Skeletal muscle tissue (tissue), 4 donors: ENCODE measurements around the gene BTRC. TPM values are rescaled to one million over a fixed set of nuclear protein-coding genes. Genes with fewer than 3 reads are reported as not detected.
"Not testable (repeated sequence)": the region's sequence is repeated elsewhere in the genome, so short reads cannot be mapped to it uniquely, and the experiment has no call there.

Experiments
- H3K27ac ChIP-seq: one replicate; pipeline ENCODE4 v1.7.0; 2013; ENCODE audit warnings: mild to moderate bottlenecking, low read depth, low read length, inconsistent platforms
- H3K27me3 ChIP-seq, 3 donors: one replicate each; pipeline ENCODE4 v1.7.0; 2013; ENCODE audit warnings: low read length in 3 of 3; ENCODE audit not compliant: control insufficient read depth in 3 of 3, insufficient read depth in 3 of 3
- H3K36me3 ChIP-seq, 3 donors: one replicate each; pipeline ENCODE4 v1.7.0; 2013; ENCODE audit warnings: low read length in 3 of 3; ENCODE audit not compliant: control insufficient read depth in 3 of 3, insufficient read depth in 3 of 3
- H3K4me1 ChIP-seq, 3 donors: one replicate each; pipeline ENCODE4 v1.7.0; 2013; ENCODE audit warnings: low read length in 3 of 3, mild to moderate bottlenecking in 3 of 3; ENCODE audit not compliant: control insufficient read depth in 3 of 3, insufficient read depth in 3 of 3
- H3K4me3 ChIP-seq, 3 donors: one replicate each; pipeline ENCODE4 v1.7.0; 2013; ENCODE audit warnings: low read length in 3 of 3
- H3K9ac ChIP-seq, 3 donors: one replicate each; pipeline ENCODE4 v1.7.0; 2013; ENCODE audit warnings: low read length in 3 of 3, mild to moderate bottlenecking in 3 of 3, moderate library complexity in 2 of 3, low read depth in 1 of 3
- H3K9me3 ChIP-seq, 3 donors: one replicate each; pipeline ENCODE4 v1.7.0; 2013; ENCODE audit warnings: low read length in 3 of 3; ENCODE audit not compliant: control insufficient read depth in 3 of 3
- total RNA-seq: library from RNA; depleted of rRNA; stranded (reverse); fragments of >200 nt; gene quantifications from one replicate; pipeline ENCODE4 v1.2.3, GENCODE V29; 2014
- donor health status: Osteomylitis.

Gene BTRC
- total RNA-seq, 1 donor from 2014 or later, result 19.8 TPM

GRCh38 chr10:101587725-101588653 lies 234.0 kb downstream of the BTRC start, which contains the start of the genes DPCD and POLL:
Gene DPCD, plus strand, starts transcription at chr10:101588321. Its CDS starts 16 bp downstream, at chr10:101588337.
Gene POLL, minus strand, starts transcription at chr10:101588257. Its CDS starts 897 bp downstream, at chr10:101587360.
- H3K4me1 ChIP-seq, result peaks cover 17 to 22% (median 18%) of the 10 kb centered on the region in 3 donors
- peak within 1 kb of the TSS; percentile 88 to 96 (median 94) for H3K9ac ChIP-seq
- no peaks in the 10 kb centered on the region for H3K9me3 ChIP-seq
- peaks cover 20 to 21% (median 21%) of the 10 kb centered on the region in 3 donors for H3K36me3 ChIP-seq
- peak within 1 kb of the TSS; percentile 98 to 100 (median 99) for H3K4me3 ChIP-seq
- H3K27ac ChIP-seq, result peak within 1 kb of the TSS; percentile 77
- no peaks in the 10 kb centered on the region for H3K27me3 ChIP-seq

GRCh38 chr10:101588879-101589278 lies 234.9 kb downstream of the BTRC start:
- Histone ChIP-seq H3K9ac (peak overlapping the region; percentile 70 to 96 (median 88)), H3K4me3 (peak overlapping the region; percentile 98 to 100 (median 99)), H3K36me3 (peaks cover 11 to 14% (median 12%) of the 10 kb centered on the region in 3 donors), H3K27me3 (no peaks in the 10 kb centered on the region), H3K9me3 (no peaks in the 10 kb centered on the region), H3K27ac (no peak overlapping the region), H3K4me1 (peaks cover 17 to 22% (median 18%) of the 10 kb centered on the region in 3 donors)

- peaks cover 7 to 16% (median 14%) of the 10 kb centered on the region in 3 donors for H3K4me1 ChIP-seq
- H3K36me3 ChIP-seq, H3K4me3 ChIP-seq, H3K9ac ChIP-seq, H3K27ac ChIP-seq, H3K27me3 ChIP-seq, H3K9me3 ChIP-seq: not testable (repeated sequence)
Observed at GRCh38 chr10:101593331-101593730, 239.4 kb downstream of the BTRC start.

GRCh38 chr10:101595591-101596433 lies 241.8 kb downstream of the BTRC start:
- H3K9me3 ChIP-seq, result no peaks in the 10 kb centered on the region
- H3K27ac ChIP-seq, result peak overlapping the region; percentile 77
- H3K4me3 ChIP-seq, result no peak overlapping the region
- H3K4me1 ChIP-seq, result peaks cover 0 to 9% (median 9%) of the 10 kb centered on the region in 3 donors
- H3K9ac ChIP-seq, result peak overlapping the region in 1 of 3 donors; percentile 36
- no peaks in the 10 kb centered on the region for H3K27me3 ChIP-seq
- H3K36me3 ChIP-seq, result peaks cover 0 to 2% (median 0%) of the 10 kb centered on the region in 3 donors

GRCh38 chr10:101597091-101597900 lies 243.3 kb downstream of the BTRC start:
- Histone ChIP-seq H3K9me3 (no peaks in the 10 kb centered on the region), H3K36me3 (peaks cover 0 to 6% (median 0%) of the 10 kb centered on the region in 3 donors), H3K4me1 (peaks cover 0 to 9% (median 9%) of the 10 kb centered on the region in 3 donors), H3K9ac (no peak overlapping the region), H3K27me3 (no peaks in the 10 kb centered on the region), H3K4me3 (no peak overlapping the region), H3K27ac (no peak overlapping the region)

GRCh38 chr10:101601541-101601940 lies 247.6 kb downstream of the BTRC start:
- Histone ChIP-seq H3K9ac (no peak overlapping the region), H3K9me3 (no peaks in the 10 kb centered on the region), H3K27ac (no peak overlapping the region), H3K4me3 (no peak overlapping the region), H3K27me3 (no peaks in the 10 kb centered on the region), H3K36me3 (peaks cover 0 to 9% (median 6%) of the 10 kb centered on the region in 3 donors), H3K4me1 (no peaks in the 10 kb centered on the region)

GRCh38 chr10:101602761-101603398 lies 248.9 kb downstream of the BTRC start:
- Histone ChIP-seq H3K27ac (no peak overlapping the region), H3K9ac (no peak overlapping the region), H3K36me3 (peaks cover 3 to 16% (median 11%) of the 10 kb centered on the region in 3 donors), H3K4me1 (no peaks in the 10 kb centered on the region), H3K9me3 (no peaks in the 10 kb centered on the region), H3K27me3 (no peaks in the 10 kb centered on the region), H3K4me3 (no peak overlapping the region)
